HL-60 (cell line): ENCODE data around the gene DIP2C.

Experiments
- DNase-seq, 2 experiments: peaks; one replicate each; pipeline ENCODE4 v3.0.0-alpha.2; 2010 to 2020; ENCODE audit warnings: low read depth in 1 of 2, low spot score in 1 of 2
- H3K27ac ChIP-seq: fragments of 250-450 bp; sonication (Bioruptor Pico); replicated peaks from 2 replicates; pipeline ENCODE4 v1.5.1; 2020; ENCODE audit warnings: mild to moderate bottlenecking, moderate library complexity
- H3K27me3 ChIP-seq: fragments of 250-450 bp; sonication (Bioruptor Pico); 2 replicates; pipeline ENCODE4 v1.5.1; 2021; ENCODE audit warnings: mild to moderate bottlenecking, moderate library complexity; ENCODE audit not compliant: insufficient read depth, poor library complexity, severe bottlenecking
- H3K4me3 ChIP-seq: replicated peaks from 2 replicates; pipeline ENCODE4 v1.5.1; 2011; ENCODE audit warnings: mild to moderate bottlenecking, control low read depth, low read length; ENCODE audit not compliant: insufficient read depth
- CTCF ChIP-seq: IDR thresholded peaks from one replicate; pipeline ENCODE4 v1.5.1; 2011; ENCODE audit warnings: low read length, control low read depth, inconsistent platforms; ENCODE audit not compliant: insufficient read depth
- GABPA ChIP-seq: IDR thresholded peaks from 2 replicates; pipeline ENCODE4 v1.6.1; 2012; ENCODE audit warnings: low read depth
- POLR2AphosphoS5 ChIP-seq: IDR thresholded peaks from 2 replicates; pipeline ENCODE4 v1.6.1; 2012; ENCODE audit warnings: low read depth
- REST ChIP-seq: IDR thresholded peaks from 2 replicates; pipeline ENCODE4 v1.6.1; 2012; ENCODE audit warnings: low read depth; ENCODE audit not compliant: insufficient replicate concordance
- SPI1 ChIP-seq: IDR thresholded peaks from 2 replicates; pipeline ENCODE4 v1.6.1; 2012; ENCODE audit warnings: low read depth, mild to moderate bottlenecking, borderline replicate concordance

The DIP2C gene

DNA sequence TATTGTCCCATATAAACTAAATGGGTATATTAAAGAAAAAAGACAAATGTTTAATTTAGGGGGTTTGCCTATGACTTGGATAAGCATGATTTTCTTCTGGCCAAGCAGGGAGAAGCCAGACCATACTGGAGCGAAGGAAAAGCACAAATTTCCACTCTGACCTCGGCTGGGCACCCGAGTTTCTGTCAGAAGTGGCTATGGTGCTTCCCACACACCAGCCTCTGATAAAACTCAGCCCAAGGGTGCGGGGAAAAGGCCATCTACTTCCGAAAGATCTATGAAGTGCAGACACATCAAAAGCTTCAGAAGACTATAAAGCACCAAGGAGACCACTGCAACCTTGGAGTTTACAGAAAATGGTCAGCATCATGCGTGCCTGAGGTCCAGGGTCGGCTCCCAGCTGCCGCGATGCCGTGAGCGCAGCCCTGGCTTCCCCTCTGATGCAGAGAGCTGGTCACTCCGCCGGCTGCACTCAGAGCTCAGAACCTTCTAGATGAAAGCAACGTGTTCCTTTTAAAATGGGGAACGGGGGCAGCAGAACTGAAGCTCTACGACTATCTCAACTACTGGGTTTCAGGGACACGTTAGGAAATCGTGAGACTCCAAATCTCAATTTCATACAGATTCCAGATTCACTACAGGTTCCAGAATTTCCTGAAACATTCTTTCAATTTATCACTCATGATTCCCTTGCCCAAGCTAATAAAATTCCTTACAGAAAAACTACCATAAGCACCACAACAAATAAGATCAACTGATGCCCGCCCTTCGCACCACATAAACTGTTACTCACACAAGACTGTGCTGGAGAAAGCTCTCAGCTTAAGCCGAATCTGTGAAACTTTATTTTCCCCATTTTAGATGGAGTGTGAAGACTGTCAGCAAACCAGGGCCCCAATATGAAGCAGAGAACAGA, 84.5 kb downstream of the DIP2C start:
- TF ChIP-seq GABPA (no peak), REST (no peak)
- H3K4me3 ChIP-seq: no peak overlapping the region
- no peak for DNase-seq
- no peak overlapping the region for H3K27ac ChIP-seq
- no peaks in the 10 kb centered on the region for H3K27me3 ChIP-seq

DNA sequence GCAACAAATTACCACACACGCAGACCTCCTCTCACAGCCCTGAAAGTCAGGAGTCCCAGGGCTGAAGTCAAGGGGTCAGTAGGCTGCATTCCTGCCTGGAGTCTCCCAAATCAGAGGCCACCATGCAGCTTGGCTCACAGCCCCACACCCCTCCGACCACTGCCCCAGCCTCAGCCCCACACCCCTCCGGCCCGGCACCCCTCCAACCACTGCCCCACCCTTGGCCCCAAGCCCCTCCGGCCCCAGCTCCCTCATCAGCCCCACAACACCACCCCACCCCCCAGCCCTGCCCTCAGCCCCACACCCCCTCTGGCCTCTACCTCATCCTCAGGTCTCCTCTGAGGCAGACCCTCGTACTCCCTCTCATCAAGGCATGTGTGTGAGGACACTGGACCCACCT, 85.7 kb downstream of the DIP2C start:
- TF ChIP-seq REST (no peak), SPI1 (no peak), GABPA (no peak), POLR2AphosphoS5 (no peak), CTCF (no peak)
- H3K27me3 ChIP-seq: no peaks in the 10 kb centered on the region

GRCh38 chr10:602391-603005, 87.0 kb downstream of the DIP2C start:
- Histone ChIP-seq H3K27me3 (no peaks in the 10 kb centered on the region), H3K27ac (no peak overlapping the region), H3K4me3 (no peak overlapping the region)
- DNase-seq: no peak
- TF ChIP-seq SPI1 (no peak), REST (no peak), CTCF (no peak), GABPA (no peak), POLR2AphosphoS5 (no peak)

More for the DNA sequence above, 85.7 kb downstream of the DIP2C start:
- Histone ChIP-seq H3K27ac (no peak overlapping the region), H3K4me3 (no peak overlapping the region)
- DNase-seq: no peak
